Thyroid gland (tissue), 4 donors: ENCODE data around the gene PPP1R12A. TPM values are rescaled to one million over a fixed set of nuclear protein-coding genes. Genes with fewer than 3 reads are reported as not detected.

Experiments
- DNase-seq, 2 donors: peaks; one replicate each; pipeline ENCODE4 v3.0.0-alpha.2; 2019
- H3K27ac ChIP-seq, 3 donors: fragments of 200-600 bp; sonication (generic); 1 replicate in 2 of 3; 2 replicates in 1 of 3; pipeline ENCODE4 v1.5.1; 2016 to 2019; ENCODE audit warnings: mild to moderate bottlenecking in 1 of 3, moderate library complexity in 1 of 3
- H3K27me3 ChIP-seq: fragments of 200-600 bp; sonication (generic); one replicate; pipeline ENCODE4 v1.5.1; 2019
- H3K36me3 ChIP-seq, 2 donors: fragments of 200-600 bp; sonication (generic); one replicate each; pipeline ENCODE4 v1.5.1; 2016 to 2019
- H3K4me1 ChIP-seq, 2 donors: fragments of 200-600 bp; sonication (generic); one replicate each; pipeline ENCODE4 v1.5.1; 2017 to 2019
- H3K4me3 ChIP-seq, 3 donors: fragments of 200-600 bp; sonication (generic); replicated peaks in 1 of 3; 1 replicate in 2 of 3; 2 replicates in 1 of 3; pipeline ENCODE4 v1.5.1; 2016; ENCODE audit warnings: mild to moderate bottlenecking in 1 of 3
- H3K9me3 ChIP-seq: fragments of 200-600 bp; sonication (generic); one replicate; pipeline ENCODE4 v1.5.1; 2017
- POLR2A ChIP-seq, 2 donors: fragments of 450-650 bp; IDR thresholded peaks; one replicate each; pipeline ENCODE4 v1.6.1; 2017; ENCODE audit warnings: antibody characterized with exemption in 2 of 2, mild to moderate bottlenecking in 2 of 2, moderate library complexity in 1 of 2
- WGBS, 2 donors: methylation state at CpG; one replicate each; pipeline ENCODE4 v1.1.5; 2017; 5-methylcytosine and 5-hydroxymethylcytosine counted together
- intact Hi-C: fragments of 100-400 bp; cut with DNase I; formaldehyde crosslinking; loops from one replicate; pipeline ENCODE4 v1.15.1; 2023
- total RNA-seq, 4 donors: library from RNA; depleted of rRNA; stranded (reverse); fragments of >200 nt; gene quantifications; one replicate each; pipeline ENCODE4 v1.2.3, GENCODE V29; 2016
- TF ChIP-seq, protein P1 (sequence below), 6 experiments: fragments of 200-600 bp in 3 of 6; fragments of 450-650 bp in 3 of 6; sonication (generic) in 3 of 6; IDR thresholded peaks; one replicate each; pipeline ENCODE4 v1.5.1; 2016 to 2019; ENCODE audit warnings: antibody characterized with exemption in 6 of 6, mild to moderate bottlenecking in 2 of 6, inconsistent platforms in 1 of 6, moderate library complexity in 1 of 6

The PPP1R12A gene
- total RNA-seq, 4 donors from 2014 or later: 90.0 to 128 (median 100) TPM

DNA sequence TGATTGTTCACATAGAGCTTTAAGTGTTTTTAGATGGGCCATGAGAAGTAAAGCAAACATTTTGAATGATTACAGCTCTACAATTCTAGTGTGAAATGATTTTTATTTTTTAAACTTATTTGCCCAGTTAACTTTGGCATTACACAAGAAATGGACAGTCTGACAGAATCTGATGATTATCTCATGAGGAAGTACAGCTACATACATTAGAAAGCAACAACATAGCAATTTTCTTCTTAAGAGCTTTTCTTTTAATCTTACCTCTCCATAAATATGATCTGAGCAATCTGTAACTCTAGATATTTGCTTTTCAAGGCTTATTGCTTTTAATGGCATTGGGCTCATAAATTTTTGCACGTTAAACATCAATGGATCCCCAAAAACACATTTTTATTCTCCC, 26.5 kb upstream of the PPP1R12A start:
- Histone ChIP-seq H3K9me3 (no peaks in the 10 kb centered on the region), H3K4me1 (no peaks in the 10 kb centered on the region), H3K27ac (no peak overlapping the region), H3K27me3 (no peaks in the 10 kb centered on the region), H3K4me3 (no peak overlapping the region), H3K36me3 (no peaks in the 10 kb centered on the region)
- TF ChIP-seq, protein P1, sequence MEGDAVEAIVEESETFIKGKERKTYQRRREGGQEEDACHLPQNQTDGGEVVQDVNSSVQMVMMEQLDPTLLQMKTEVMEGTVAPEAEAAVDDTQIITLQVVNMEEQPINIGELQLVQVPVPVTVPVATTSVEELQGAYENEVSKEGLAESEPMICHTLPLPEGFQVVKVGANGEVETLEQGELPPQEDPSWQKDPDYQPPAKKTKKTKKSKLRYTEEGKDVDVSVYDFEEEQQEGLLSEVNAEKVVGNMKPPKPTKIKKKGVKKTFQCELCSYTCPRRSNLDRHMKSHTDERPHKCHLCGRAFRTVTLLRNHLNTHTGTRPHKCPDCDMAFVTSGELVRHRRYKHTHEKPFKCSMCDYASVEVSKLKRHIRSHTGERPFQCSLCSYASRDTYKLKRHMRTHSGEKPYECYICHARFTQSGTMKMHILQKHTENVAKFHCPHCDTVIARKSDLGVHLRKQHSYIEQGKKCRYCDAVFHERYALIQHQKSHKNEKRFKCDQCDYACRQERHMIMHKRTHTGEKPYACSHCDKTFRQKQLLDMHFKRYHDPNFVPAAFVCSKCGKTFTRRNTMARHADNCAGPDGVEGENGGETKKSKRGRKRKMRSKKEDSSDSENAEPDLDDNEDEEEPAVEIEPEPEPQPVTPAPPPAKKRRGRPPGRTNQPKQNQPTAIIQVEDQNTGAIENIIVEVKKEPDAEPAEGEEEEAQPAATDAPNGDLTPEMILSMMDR (IDR thresholded peaks at IDR 0.05): no peak
- no peak for TF ChIP-seq POLR2A (IDR thresholded peaks at IDR 0.05)
- 92 to 95% methylated on average over 1 of the region's 1 CpG for WGBS, 2 donors
- no peak for DNase-seq
- intact Hi-C loops: no loop called here

DNA sequence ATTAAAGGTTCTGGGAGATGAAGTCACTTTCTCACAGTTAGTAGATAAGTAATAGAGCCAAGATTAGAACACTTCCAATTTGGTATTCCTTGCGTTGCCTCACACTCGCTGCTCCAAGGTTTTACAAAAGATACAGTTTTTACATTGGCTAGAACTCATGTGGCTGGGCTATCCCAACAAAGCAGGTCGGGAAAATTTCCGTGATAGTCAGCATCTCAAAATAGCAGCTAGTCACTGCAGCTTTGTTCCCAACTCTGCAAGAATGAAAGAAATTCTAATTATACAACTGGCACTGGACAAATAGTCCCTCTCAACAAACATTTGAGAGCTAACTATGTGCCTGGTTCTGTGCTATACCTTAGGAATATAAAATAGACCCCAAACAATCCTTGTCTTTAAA, 24.6 kb upstream of the PPP1R12A start:
- no peak for TF ChIP-seq POLR2A (IDR thresholded peaks at IDR 0.05)
- TF ChIP-seq, protein P1 (IDR thresholded peaks at IDR 0.05): no peak
- WGBS, 2 donors: 65 to 76% methylated on average over 4 of the region's 4 CpGs
- DNase-seq: no peak
- Histone ChIP-seq H3K27ac (no peak overlapping the region), H3K4me3 (no peak overlapping the region), H3K9me3 (no peaks in the 10 kb centered on the region), H3K4me1 (no peaks in the 10 kb centered on the region), H3K27me3 (no peaks in the 10 kb centered on the region), H3K36me3 (no peaks in the 10 kb centered on the region)
- intact Hi-C loops: no loop called here

DNA sequence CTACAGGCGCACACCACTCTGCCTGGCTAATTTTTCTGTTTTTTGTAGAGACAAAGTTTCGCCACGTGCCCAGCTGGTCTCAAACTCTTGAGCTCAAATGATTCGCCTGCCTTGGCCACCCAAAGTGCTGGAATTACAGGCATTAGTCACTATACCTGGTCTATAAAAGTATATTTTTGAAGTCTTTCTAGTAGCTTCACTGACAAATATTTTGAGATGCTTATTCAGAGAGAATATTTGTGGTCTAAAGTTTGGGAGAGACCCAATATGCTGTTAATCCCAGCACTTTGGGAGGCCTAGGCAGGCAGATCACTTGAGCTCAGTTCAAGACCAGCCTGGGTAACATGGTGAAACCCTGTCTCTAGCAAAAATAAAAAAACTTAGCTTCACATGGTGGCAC, 22.0 kb upstream of the PPP1R12A start:
- WGBS, 2 donors: 93 to 96% methylated on average over 4 of the region's 4 CpGs
- intact Hi-C loops: no loop called here
- TF ChIP-seq, protein P1 (IDR thresholded peaks at IDR 0.05): no peak
- TF ChIP-seq POLR2A (IDR thresholded peaks at IDR 0.05): no peak

DNA sequence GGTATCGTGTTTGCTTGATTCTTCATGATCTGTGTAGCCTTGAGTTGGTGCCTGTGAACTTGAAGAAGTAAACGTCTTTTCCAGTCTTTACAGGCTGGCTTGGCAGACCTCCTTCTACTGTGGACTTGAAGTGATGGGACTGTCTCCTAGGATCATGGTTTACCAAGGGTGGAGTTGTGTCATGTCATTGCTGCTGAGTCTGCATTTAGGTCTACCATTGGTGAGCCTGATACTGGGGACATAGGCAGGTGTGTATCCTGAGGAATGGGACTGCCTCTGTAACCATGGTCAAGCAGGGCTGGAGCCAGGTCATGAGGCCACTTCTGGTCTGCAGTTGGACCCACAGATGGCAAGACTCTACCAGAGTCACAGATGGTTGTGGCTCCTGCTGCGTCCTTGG, 20.7 kb upstream of the PPP1R12A start:
- Histone ChIP-seq H3K9me3 (no peaks in the 10 kb centered on the region), H3K27ac (no peak overlapping the region), H3K4me1 (no peaks in the 10 kb centered on the region), H3K4me3 (no peak overlapping the region), H3K36me3 (no peaks in the 10 kb centered on the region), H3K27me3 (no peaks in the 10 kb centered on the region)
- intact Hi-C loops: no loop called here
- 91 to 96% methylated on average over 2 to 3 of the region's 3 CpGs for WGBS, 2 donors
- TF ChIP-seq POLR2A (IDR thresholded peaks at IDR 0.05): no peak
- TF ChIP-seq, protein P1 (IDR thresholded peaks at IDR 0.05): no peak
- DNase-seq: no peak

More for the DNA sequence above, 22.0 kb upstream of the PPP1R12A start:
- no peaks in the 10 kb centered on the region for H3K27me3 ChIP-seq
- H3K4me3 ChIP-seq: no peak overlapping the region
- H3K9me3 ChIP-seq: no peaks in the 10 kb centered on the region
- no peaks in the 10 kb centered on the region for H3K36me3 ChIP-seq
- H3K4me1 ChIP-seq: no peaks in the 10 kb centered on the region
- DNase-seq: no peak
- no peak overlapping the region for H3K27ac ChIP-seq

DNA sequence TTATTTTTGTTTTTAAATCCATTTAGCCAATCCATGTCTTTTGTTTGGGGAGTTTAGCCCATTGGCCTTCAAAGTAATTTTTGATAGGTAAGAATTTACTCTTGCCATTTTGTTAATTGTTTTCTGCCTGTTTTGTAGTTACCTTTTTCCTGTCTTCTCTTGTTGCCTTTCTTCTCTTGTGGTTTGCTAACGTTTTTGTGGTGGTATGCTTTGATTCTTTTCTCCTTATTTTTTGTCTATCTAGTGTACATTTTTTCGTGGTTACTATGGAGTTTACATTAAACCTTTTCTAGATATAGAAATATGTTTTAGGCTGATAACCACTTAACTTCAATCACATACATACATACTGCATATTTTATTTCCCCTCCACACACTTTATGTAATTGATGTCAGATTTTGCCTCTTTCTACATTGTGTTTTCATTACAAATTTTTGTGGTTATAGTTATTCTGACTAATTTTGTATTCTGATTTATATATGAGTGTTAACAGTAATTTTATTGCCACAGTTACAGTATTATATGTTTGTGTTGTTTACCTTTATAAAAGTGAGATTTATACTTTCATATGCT, 19.2 kb upstream of the PPP1R12A start:
- H3K4me3 ChIP-seq: no peak overlapping the region
- H3K27ac ChIP-seq: no peak overlapping the region
- no peak for DNase-seq
- H3K36me3 ChIP-seq: no peaks in the 10 kb centered on the region
- TF ChIP-seq POLR2A (IDR thresholded peaks at IDR 0.05): no peak
- TF ChIP-seq, protein P1 (IDR thresholded peaks at IDR 0.05): no peak
- intact Hi-C loops: no loop called here
- WGBS, 2 donors: 79 to 82% methylated on average over 2 of the region's 2 CpGs
- no peaks in the 10 kb centered on the region for H3K9me3 ChIP-seq
- H3K27me3 ChIP-seq: no peaks in the 10 kb centered on the region
- H3K4me1 ChIP-seq: no peaks in the 10 kb centered on the region
